HUES64 (cell line): ENCODE results near the gene CALD1.
A peak's percentile ranks its signal among the peaks of the same experiment; 100 is the strongest.

Source experiments
- H3K27ac ChIP-seq: 2 replicates; pipeline ENCODE4 v1.7.0; 2013; ENCODE audit warnings: low read depth, low read length, inconsistent platforms
- H3K27me3 ChIP-seq: 2 replicates; pipeline ENCODE4 v1.6.1; 2013; ENCODE audit warnings: mild to moderate bottlenecking, low read length; ENCODE audit not compliant: insufficient read depth
- H3K36me3 ChIP-seq: 2 replicates; pipeline ENCODE4 v1.6.1; 2013; ENCODE audit warnings: mild to moderate bottlenecking, low read length; ENCODE audit not compliant: insufficient read depth
- H3K4me1 ChIP-seq: 2 replicates; pipeline ENCODE4 v1.6.1; 2013; ENCODE audit warnings: mild to moderate bottlenecking, low read length, moderate library complexity; ENCODE audit not compliant: insufficient read depth
- H3K4me3 ChIP-seq: 2 replicates; pipeline ENCODE4 v1.5.1; 2013; ENCODE audit warnings: mild to moderate bottlenecking, low read length, moderate library complexity
- H3K9ac ChIP-seq: 2 replicates; pipeline ENCODE4 v1.6.1; 2013; ENCODE audit warnings: mild to moderate bottlenecking, low read depth, low read length
- H3K9me3 ChIP-seq: 2 replicates; pipeline ENCODE4 v1.6.1; 2013; ENCODE audit warnings: low read depth, low read length; ENCODE audit not compliant: insufficient read depth
- WGBS: fragments of 150-250, 120-280 bp; methylation state at CpG from one replicate; pipeline ENCODE4 v1.1.7; 2013; ENCODE audit warnings: missing lambda C conversion rate; 5-methylcytosine and 5-hydroxymethylcytosine counted together

Gene CALD1

GRCh38 chr7:134941952-134942351 is 162.5 kb downstream of the CALD1 start:
- Histone ChIP-seq H3K4me3 (no peak overlapping the region), H3K4me1 (peaks cover 29% of the 10 kb centered on the region)
- WGBS, result 91% methylated on average over 5 of the region's 5 CpGs

GRCh38 chr7:134942690-134943466 is 163.4 kb downstream of the CALD1 start:
- H3K27me3 ChIP-seq, result no peaks in the 10 kb centered on the region
- peaks cover 23% of the 10 kb centered on the region for H3K4me1 ChIP-seq
- H3K27ac ChIP-seq, result peak overlapping the region; percentile 35; the same call in 1 of the 2 replicates
- WGBS, result 92% methylated on average over 7 of the region's 9 CpGs
- H3K9ac ChIP-seq, result no peak overlapping the region
- no peak overlapping the region for H3K4me3 ChIP-seq
- no peaks in the 10 kb centered on the region for H3K9me3 ChIP-seq
- H3K36me3 ChIP-seq, result peaks cover 84% of the 10 kb centered on the region

More at GRCh38 chr7:134941952-134942351, 162.5 kb downstream of the CALD1 start:
- Histone ChIP-seq H3K27me3 (no peaks in the 10 kb centered on the region), H3K36me3 (peaks cover 84% of the 10 kb centered on the region), H3K9me3 (no peaks in the 10 kb centered on the region), H3K9ac (no peak overlapping the region), H3K27ac (peak overlapping the region; percentile 8; the same call in 1 of the 2 replicates)

GRCh38 chr7:134943785-134944400 is 164.5 kb downstream of the CALD1 start:
- no peak overlapping the region for H3K27ac ChIP-seq
- H3K9me3 ChIP-seq, result no peaks in the 10 kb centered on the region
- WGBS, result 93% methylated on average over 2 of the region's 3 CpGs
- H3K4me3 ChIP-seq, result no peak overlapping the region
- H3K9ac ChIP-seq, result no peak overlapping the region
- no peaks in the 10 kb centered on the region for H3K27me3 ChIP-seq
- peaks cover 84% of the 10 kb centered on the region for H3K36me3 ChIP-seq
- H3K4me1 ChIP-seq, result peaks cover 23% of the 10 kb centered on the region

DNA sequence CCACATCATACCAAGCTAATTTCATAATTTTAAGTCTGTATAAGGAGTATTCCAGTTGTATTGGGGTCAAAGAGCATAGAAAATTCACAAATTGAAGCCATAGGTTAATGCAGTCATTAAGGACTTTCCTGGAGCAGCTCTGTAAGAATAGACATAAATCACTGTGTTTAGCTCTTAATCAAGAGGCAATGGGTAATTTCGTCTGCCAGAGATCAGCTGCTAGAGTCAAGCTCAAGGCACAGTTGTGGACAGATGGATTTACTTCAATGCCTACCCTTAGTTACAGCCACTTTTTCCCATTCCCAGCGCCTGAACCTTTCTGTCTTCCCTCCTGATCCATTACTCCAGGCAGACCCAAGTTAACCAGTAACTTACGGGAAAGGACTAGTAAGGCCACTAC is 166.3 kb downstream of the CALD1 start:
- Histone ChIP-seq H3K4me3 (no peak overlapping the region), H3K27me3 (no peaks in the 10 kb centered on the region), H3K9me3 (no peaks in the 10 kb centered on the region), H3K36me3 (peaks cover 97% of the 10 kb centered on the region), H3K27ac (no peak overlapping the region), H3K4me1 (peaks cover 17% of the 10 kb centered on the region), H3K9ac (no peak overlapping the region)
- 93% methylated on average over 3 of the region's 3 CpGs for WGBS

- Histone ChIP-seq H3K36me3 (peaks cover 97% of the 10 kb centered on the region), H3K27ac (no peak overlapping the region), H3K4me3 (no peak overlapping the region), H3K9ac (no peak overlapping the region), H3K4me1 (peaks cover 11% of the 10 kb centered on the region), H3K9me3 (no peaks in the 10 kb centered on the region), H3K27me3 (no peaks in the 10 kb centered on the region)
- 91% methylated on average over 2 of the region's 2 CpGs for WGBS
Observed at GRCh38 chr7:134946260-134946659, 166.8 kb downstream of the CALD1 start.

- 94% methylated on average over 17 of the region's 17 CpGs for WGBS
- peaks cover 97% of the 10 kb centered on the region for H3K36me3 ChIP-seq
- H3K9me3 ChIP-seq, result no peaks in the 10 kb centered on the region
- H3K27ac ChIP-seq, result no peak overlapping the region
- peaks cover 5% of the 10 kb centered on the region; the same call in 1 of the 2 replicates for H3K4me1 ChIP-seq
- no peak overlapping the region for H3K9ac ChIP-seq
- H3K4me3 ChIP-seq, result no peak overlapping the region
- H3K27me3 ChIP-seq, result no peaks in the 10 kb centered on the region
Observed at GRCh38 chr7:134947329-134947728, 167.9 kb downstream of the CALD1 start.

DNA sequence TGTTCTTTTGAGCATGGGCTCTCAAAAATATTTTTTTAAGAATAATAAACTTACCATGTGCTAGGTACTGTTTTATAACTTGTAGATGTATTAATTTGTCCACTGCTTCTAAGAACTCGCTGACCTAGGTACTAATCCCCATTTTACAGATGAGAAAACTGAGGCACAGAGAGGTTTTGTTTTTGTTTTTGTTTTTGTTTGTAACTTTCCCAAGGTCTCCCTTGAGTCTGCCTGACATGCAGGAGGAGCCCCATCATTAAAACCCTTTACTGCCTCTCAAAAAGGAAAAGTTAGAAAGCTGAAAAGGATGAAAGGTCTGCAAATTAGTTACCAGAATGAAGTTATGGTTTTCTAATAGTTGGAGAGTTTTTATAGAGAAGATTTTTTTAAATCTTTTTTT is 168.4 kb downstream of the CALD1 start:
- Histone ChIP-seq H3K36me3 (peaks cover 96% of the 10 kb centered on the region), H3K27ac (no peak overlapping the region)
- 80% methylated on average over 1 of the region's 1 CpG for WGBS

DNA sequence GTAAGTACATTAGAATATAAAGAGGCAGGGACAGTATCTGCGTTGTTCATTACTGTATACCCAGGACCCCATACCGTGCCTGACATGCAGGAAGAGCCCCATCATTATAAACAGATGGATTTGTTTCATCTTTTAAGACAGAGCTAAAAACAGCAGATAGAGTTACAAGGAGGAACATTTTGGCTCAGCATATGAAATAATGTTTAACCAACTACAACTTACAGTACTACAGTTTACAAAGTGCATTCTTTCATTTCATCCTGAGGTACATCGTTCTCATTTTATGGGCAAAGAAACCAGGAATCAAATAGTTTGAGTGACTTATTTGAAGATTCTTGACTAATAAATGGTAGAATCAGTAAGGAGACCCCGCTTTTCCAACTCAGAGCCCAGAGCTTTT is 168.8 kb downstream of the CALD1 start:
- H3K36me3 ChIP-seq, result peaks cover 97% of the 10 kb centered on the region
- H3K27ac ChIP-seq, result no peak overlapping the region
- WGBS, result 95% methylated on average over 4 of the region's 4 CpGs
- no peak overlapping the region for H3K9ac ChIP-seq
- H3K27me3 ChIP-seq, result no peaks in the 10 kb centered on the region
- H3K4me1 ChIP-seq, result no peaks in the 10 kb centered on the region
- H3K9me3 ChIP-seq, result no peaks in the 10 kb centered on the region
- H3K4me3 ChIP-seq, result no peak overlapping the region

More for the DNA sequence above, 168.4 kb downstream of the CALD1 start:
- H3K27me3 ChIP-seq, result no peaks in the 10 kb centered on the region
- H3K4me3 ChIP-seq, result no peak overlapping the region
- H3K9ac ChIP-seq, result no peak overlapping the region
- no peaks in the 10 kb centered on the region for H3K9me3 ChIP-seq
- peaks cover 2% of the 10 kb centered on the region; the same call in 1 of the 2 replicates for H3K4me1 ChIP-seq

GRCh38 chr7:134948736-134949135 is 169.3 kb downstream of the CALD1 start:
- H3K27me3 ChIP-seq, result no peaks in the 10 kb centered on the region
- 95% methylated on average over 1 of the region's 1 CpG for WGBS
- no peak overlapping the region for H3K4me3 ChIP-seq
- H3K9ac ChIP-seq, result no peak overlapping the region
- no peaks in the 10 kb centered on the region for H3K9me3 ChIP-seq
- peaks cover 97% of the 10 kb centered on the region for H3K36me3 ChIP-seq
- H3K27ac ChIP-seq, result no peak overlapping the region
- no peaks in the 10 kb centered on the region for H3K4me1 ChIP-seq

GRCh38 chr7:134949171-134949570 is 169.7 kb downstream of the CALD1 start:
- H3K4me3 ChIP-seq, result no peak overlapping the region
- H3K4me1 ChIP-seq, result no peaks in the 10 kb centered on the region
- no peaks in the 10 kb centered on the region for H3K27me3 ChIP-seq
- no peaks in the 10 kb centered on the region for H3K9me3 ChIP-seq
- no peak overlapping the region for H3K9ac ChIP-seq
- H3K27ac ChIP-seq, result no peak overlapping the region
- peaks cover 96% of the 10 kb centered on the region for H3K36me3 ChIP-seq
- 87% methylated on average over 3 of the region's 3 CpGs for WGBS

GRCh38 chr7:134954197-134955082 is 175.0 kb downstream of the CALD1 start:
- Histone ChIP-seq H3K4me1 (no peaks in the 10 kb centered on the region), H3K9ac (no peak overlapping the region), H3K9me3 (no peaks in the 10 kb centered on the region), H3K36me3 (peaks cover 95% of the 10 kb centered on the region), H3K27ac (no peak overlapping the region), H3K27me3 (no peaks in the 10 kb centered on the region), H3K4me3 (no peak overlapping the region)
- WGBS, result 81% methylated on average over 9 of the region's 9 CpGs
